Subcutaneous abdominal adipose tissue (tissue), 5 donors: ENCODE measurements around the gene TECPR1.

Experiments
- H3K27ac ChIP-seq: one replicate; pipeline ENCODE4 v1.7.0; 2013; ENCODE audit warnings: low read depth, mild to moderate bottlenecking, inconsistent platforms, low read length, moderate library complexity
- H3K27me3 ChIP-seq, 5 donors: one replicate each; pipeline ENCODE4 v1.7.0; 2013; ENCODE audit warnings: low read length in 5 of 5, inconsistent platforms in 1 of 5; ENCODE audit not compliant: control insufficient read depth in 5 of 5, insufficient read depth in 4 of 5
- H3K36me3 ChIP-seq, 5 donors: one replicate each; pipeline ENCODE4 v1.7.0; 2013; ENCODE audit warnings: low read length in 5 of 5; ENCODE audit not compliant: control insufficient read depth in 5 of 5, insufficient read depth in 5 of 5
- H3K4me1 ChIP-seq, 5 donors: one replicate each; pipeline ENCODE4 v1.7.0; 2013; ENCODE audit warnings: low read length in 5 of 5, mild to moderate bottlenecking in 3 of 5, moderate library complexity in 1 of 5; ENCODE audit not compliant: control insufficient read depth in 5 of 5, insufficient read depth in 5 of 5
- H3K4me3 ChIP-seq, 5 donors: one replicate each; pipeline ENCODE4 v1.7.0; 2013; ENCODE audit warnings: low read length in 5 of 5, low read depth in 1 of 5
- H3K9ac ChIP-seq, 5 donors: one replicate each; pipeline ENCODE4 v1.7.0; 2013; ENCODE audit warnings: low read length in 5 of 5, mild to moderate bottlenecking in 4 of 5, moderate library complexity in 3 of 5
- H3K9me3 ChIP-seq, 5 donors: one replicate each; pipeline ENCODE4 v1.7.0; 2013; ENCODE audit warnings: low read length in 5 of 5; ENCODE audit not compliant: control insufficient read depth in 5 of 5
- donor health status: healthy.
- donor health status: healthy.
- donor health status: healthy.
- donor health status: healthy.
- donor health status: healthy.

The TECPR1 gene

DNA sequence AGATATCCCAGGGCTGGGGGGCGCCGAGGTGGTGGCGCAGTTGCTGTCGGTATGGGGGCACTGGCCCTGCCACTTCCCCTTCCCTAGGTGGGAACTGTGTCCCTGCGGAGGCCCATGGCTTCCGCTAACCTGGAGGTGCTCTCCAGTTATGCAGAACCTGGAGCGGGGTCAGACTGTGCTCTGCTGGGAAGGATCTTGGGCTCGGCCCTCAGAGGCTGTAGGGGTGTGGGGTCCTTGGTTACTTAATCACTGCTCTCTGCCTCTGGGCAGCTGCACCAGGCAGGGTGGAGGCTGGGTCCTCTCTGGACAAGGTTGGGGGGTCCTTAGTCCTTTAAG lies 31.8 kb upstream of the TECPR1 start:
- H3K27me3 ChIP-seq, result no peaks in the 10 kb centered on the region
- peak overlapping the region; percentile 97 for H3K27ac ChIP-seq
- peak overlapping the region; percentile 81 to 87 (median 85) for H3K4me3 ChIP-seq
- no peaks in the 10 kb centered on the region for H3K9me3 ChIP-seq
- peak overlapping the region; percentile 68 to 97 (median 93) for H3K9ac ChIP-seq
- H3K4me1 ChIP-seq, result peaks cover 11 to 76% (median 76%) of the 10 kb centered on the region in 5 donors
- peaks cover 0 to 13% (median 8%) of the 10 kb centered on the region in 5 donors for H3K36me3 ChIP-seq

DNA sequence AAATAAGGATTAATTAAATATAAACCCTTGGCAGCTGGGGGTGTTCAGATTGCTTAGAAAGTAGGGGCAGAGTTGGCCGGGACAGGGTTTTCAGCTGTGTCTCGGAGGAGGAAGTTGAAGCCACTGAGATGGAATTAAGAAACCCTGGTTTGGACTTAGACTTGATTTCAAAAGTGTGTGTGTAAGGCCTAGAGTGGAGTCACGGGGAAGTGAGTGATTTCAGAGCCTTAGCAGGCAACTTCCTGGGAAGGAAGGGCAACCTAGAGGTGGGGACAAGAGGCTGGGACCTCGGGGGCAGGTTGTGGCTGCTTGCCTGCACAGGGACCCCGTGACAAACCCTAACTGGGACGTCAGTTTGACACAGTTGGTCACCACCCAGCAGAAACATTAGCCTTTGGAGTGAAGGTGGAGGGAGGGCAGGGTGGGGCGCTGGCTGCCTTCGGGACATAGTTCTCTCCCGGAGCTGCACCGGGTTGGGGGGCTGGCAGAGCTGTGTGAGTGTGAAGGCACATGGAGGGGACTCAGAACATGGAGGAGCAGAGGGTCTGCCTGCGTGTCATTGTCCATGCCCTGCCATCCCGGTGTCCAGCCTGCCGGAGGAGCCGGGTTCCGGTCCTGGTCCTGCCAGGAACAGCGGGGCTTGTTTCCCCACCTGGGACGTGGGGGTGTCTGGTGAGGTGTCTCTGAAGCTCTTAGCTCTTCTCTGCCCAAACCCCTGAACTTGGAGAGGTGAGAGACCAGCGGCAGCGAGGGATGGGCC lies 31.3 kb upstream of the TECPR1 start:
- peak overlapping the region; percentile 68 to 97 (median 93) for H3K9ac ChIP-seq
- H3K9me3 ChIP-seq, result no peaks in the 10 kb centered on the region
- H3K4me3 ChIP-seq, result peak overlapping the region; percentile 81 to 87 (median 85)
- peak overlapping the region; percentile 97 for H3K27ac ChIP-seq
- H3K36me3 ChIP-seq, result peaks cover 0 to 8% (median 4%) of the 10 kb centered on the region in 5 donors
- H3K27me3 ChIP-seq, result no peaks in the 10 kb centered on the region
- H3K4me1 ChIP-seq, result peaks cover 11 to 71% (median 70%) of the 10 kb centered on the region in 5 donors

DNA sequence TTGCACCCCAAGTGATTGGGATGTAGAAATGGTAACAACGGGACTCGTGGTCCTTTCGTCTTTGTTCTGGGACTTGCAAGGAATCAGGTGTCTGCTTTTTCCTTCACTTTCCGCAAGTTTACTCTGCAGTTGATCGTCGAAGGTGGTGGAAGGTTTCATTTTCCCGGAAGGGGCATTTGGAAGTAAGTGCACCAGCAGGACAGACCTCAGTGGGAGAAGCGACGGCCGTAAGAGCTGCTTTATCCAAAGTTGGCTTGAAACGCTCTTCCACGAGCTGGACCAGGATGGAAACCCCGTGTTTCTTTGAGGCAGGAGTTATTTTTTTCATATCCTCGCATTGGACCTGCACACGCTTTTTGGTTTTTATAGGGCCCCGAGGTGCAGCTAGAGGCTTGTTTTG lies 30.7 kb upstream of the TECPR1 start:
- H3K27ac ChIP-seq, result peak overlapping the region; percentile 97
- H3K36me3 ChIP-seq, result peaks cover 0 to 2% (median 0%) of the 10 kb centered on the region in 5 donors
- no peaks in the 10 kb centered on the region for H3K9me3 ChIP-seq
- H3K27me3 ChIP-seq, result no peaks in the 10 kb centered on the region
- H3K9ac ChIP-seq, result peak overlapping the region; percentile 21 to 97 (median 93)
- peaks cover 11 to 65% (median 64%) of the 10 kb centered on the region in 5 donors for H3K4me1 ChIP-seq
- peak overlapping the region; percentile 81 to 87 (median 85) for H3K4me3 ChIP-seq

DNA sequence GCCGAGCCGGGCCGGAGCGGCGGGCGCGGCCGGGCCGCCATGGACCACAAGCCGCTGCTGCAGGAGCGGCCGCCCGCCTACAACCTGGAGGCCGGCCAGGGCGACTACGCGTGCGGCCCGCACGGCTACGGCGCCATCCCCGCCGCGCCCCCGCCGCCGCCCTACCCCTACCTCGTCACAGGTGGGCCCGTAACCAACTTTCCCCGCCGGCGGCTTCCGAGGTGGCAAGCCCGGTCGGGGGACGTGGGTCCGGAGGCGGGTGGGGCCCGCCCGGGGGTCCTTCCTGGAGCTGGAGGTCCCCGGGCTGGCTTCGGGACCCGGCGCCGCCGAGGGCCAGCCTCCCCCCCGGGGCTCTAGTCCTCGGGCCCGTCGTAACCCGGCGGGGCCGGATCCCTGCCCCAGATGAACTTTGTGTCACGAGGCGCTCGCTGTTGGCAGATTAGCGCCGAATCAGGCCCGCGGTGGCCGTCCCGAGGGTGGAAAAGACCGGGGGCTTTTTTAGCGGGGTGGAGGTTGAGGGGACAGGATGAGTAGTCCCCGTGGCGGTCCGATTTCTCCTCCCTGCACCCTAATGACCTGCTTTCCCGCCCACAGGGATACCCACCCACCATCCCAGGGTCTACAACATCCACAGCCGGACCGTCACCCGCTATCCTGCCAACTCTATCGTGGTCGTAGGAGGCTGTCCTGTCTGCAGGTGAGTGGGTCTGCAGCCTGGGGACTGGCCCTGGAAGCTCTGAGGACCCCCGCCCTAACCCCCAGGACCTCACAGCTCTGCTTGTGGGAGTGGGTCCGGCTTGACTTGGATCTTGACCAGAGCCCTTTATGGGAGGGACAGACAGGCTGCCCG lies 29.9 kb upstream of the TECPR1 start:
- Histone ChIP-seq H3K4me1 (peaks cover 11 to 58% (median 57%) of the 10 kb centered on the region in 5 donors), H3K36me3 (no peaks in the 10 kb centered on the region), H3K9me3 (no peaks in the 10 kb centered on the region), H3K4me3 (peak overlapping the region; percentile 81 to 87 (median 85)), H3K27ac (peak overlapping the region; percentile 97), H3K27me3 (no peaks in the 10 kb centered on the region), H3K9ac (peak overlapping the region; percentile 21 to 97 (median 93))

DNA sequence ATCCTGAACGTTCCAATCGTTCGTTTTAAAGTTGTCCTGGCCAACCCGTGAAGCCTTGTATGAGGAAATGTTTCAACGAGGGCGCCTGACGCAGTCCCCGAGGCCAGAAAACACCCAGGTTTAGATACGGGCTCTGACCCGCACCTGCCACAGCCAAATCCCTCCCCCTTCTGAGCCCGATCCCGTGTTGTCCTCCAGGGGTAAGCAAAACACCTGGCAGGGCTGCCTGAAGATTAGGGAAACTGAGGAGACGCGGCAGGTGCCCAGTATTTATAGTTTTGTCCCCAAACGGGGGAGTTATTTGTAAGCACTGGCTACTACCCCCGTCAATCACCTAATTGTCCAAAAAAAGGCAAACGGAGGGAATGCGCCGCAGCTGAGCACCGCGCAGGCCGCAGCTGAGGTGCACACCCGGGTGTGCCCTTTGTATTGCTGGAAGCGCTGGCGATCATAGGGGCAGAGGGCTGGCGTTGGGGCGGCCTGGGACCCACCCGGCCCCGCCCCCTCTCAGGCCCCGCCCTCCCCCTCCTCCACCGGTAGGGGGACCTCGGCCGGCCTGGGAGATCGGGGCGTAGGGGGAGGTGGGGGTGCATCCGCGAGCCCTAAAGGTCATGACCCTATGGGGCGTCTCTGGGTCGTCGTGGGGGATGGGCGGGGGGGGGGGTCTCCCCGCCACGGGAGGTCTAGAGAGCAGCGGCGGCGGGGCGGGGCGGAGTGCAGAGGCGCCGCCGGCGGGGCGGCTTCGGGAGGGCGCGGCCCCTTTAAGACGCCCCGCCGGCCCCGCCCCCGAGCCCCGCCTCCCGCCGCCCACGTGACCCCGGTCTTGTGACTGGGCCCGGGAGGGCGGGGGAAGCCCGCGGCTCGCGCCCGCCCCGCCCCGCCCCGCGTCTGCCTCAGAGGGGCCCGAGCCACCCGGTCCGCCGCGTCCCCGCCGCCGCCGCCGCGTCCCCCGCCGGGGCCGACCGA lies 29.0 kb upstream of the TECPR1 start, which contains the start of gene BRI3:
TSS of gene BRI3 (plus strand) at position 896 of the 966 bp plus-strand sequence. CDS start 110 bp downstream, outside the sequence.
- peak within 1 kb of the TSS; percentile 97 for H3K27ac ChIP-seq
- H3K9ac ChIP-seq, result peak within 1 kb of the TSS; percentile 38 to 97 (median 93)
- peaks cover 8 to 57% (median 53%) of the 10 kb centered on the region in 5 donors for H3K4me1 ChIP-seq
- peak within 1 kb of the TSS; percentile 81 to 87 (median 85) for H3K4me3 ChIP-seq
- no peaks in the 10 kb centered on the region for H3K36me3 ChIP-seq
- H3K27me3 ChIP-seq, result no peaks in the 10 kb centered on the region
- no peaks in the 10 kb centered on the region for H3K9me3 ChIP-seq

DNA sequence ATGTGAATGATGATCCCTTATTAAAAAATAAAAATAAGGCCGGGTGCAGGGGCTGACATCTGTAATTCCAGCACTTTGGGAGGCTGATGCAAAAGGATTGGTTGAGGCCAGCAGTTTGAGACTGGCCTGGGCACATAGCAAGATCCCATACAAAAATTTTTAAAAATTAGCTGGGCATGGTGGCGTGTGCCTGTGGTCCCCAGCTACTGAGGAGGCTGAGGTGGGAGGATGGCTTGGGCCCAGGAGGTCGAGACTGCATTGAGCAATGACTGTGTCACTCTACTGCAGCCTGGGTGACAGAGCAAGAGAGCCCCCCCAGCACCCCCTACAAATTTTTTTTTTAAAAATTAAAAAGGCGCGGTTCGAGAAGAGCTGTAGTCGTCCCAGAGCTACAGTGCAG lies 28.3 kb upstream of the TECPR1 start:
- Histone ChIP-seq H3K9me3 (no peaks in the 10 kb centered on the region), H3K27ac (peak overlapping the region; percentile 74), H3K36me3 (no peaks in the 10 kb centered on the region), H3K4me3 (peak overlapping the region; percentile 69 to 82 (median 78)), H3K9ac (peak overlapping the region in 3 of 5 donors; percentile 38 to 88 (median 74)), H3K4me1 (peaks cover 5 to 50% (median 45%) of the 10 kb centered on the region in 5 donors), H3K27me3 (no peaks in the 10 kb centered on the region)

DNA sequence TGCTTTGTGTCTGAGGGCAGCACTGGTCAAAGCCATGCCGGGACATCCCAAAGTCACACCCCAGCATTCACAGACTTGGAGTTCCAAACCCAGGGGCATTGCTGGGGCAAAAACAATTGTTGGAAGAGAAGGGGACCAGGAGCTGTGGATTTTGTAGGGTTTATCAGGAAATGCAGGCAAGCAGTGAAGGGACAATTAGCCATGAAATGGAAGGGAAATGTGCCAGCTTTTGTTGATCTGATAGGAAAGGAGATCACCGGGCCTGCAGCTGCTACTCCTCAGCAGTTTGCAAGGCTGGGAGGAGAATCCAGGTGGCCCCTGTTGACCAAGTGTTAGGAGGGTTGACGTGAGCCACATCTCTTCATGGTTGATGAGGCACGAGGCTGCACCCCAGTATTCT lies 26.9 kb upstream of the TECPR1 start:
- Histone ChIP-seq H3K27me3 (no peaks in the 10 kb centered on the region), H3K9ac (no peak overlapping the region), H3K36me3 (no peaks in the 10 kb centered on the region), H3K4me3 (no peak overlapping the region), H3K9me3 (no peaks in the 10 kb centered on the region), H3K4me1 (peaks cover 0 to 36% (median 31%) of the 10 kb centered on the region in 5 donors), H3K27ac (no peak overlapping the region)

DNA sequence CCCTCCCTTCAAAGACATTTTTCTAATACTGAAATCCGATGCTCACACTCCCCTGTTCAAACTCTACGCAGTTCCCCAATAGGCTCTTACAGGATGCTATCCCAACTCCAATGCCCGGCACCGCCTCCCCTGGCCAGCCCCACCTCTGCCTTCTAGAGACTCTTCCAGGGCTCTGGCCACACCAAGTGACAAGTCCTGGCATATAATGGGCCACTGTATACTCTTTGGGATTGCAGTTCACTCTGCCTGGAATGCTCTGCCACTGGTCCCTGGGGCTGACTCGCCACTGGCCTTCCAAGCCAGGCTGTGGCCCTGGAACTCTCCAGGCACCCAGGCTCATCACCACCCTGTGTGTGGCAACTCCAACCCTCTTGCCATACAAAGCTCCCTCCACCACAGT lies 26.4 kb upstream of the TECPR1 start:
- Histone ChIP-seq H3K36me3 (no peaks in the 10 kb centered on the region), H3K9me3 (no peaks in the 10 kb centered on the region), H3K4me3 (no peak overlapping the region), H3K27ac (no peak overlapping the region), H3K27me3 (no peaks in the 10 kb centered on the region), H3K9ac (no peak overlapping the region), H3K4me1 (peaks cover 0 to 31% (median 26%) of the 10 kb centered on the region in 5 donors)

DNA sequence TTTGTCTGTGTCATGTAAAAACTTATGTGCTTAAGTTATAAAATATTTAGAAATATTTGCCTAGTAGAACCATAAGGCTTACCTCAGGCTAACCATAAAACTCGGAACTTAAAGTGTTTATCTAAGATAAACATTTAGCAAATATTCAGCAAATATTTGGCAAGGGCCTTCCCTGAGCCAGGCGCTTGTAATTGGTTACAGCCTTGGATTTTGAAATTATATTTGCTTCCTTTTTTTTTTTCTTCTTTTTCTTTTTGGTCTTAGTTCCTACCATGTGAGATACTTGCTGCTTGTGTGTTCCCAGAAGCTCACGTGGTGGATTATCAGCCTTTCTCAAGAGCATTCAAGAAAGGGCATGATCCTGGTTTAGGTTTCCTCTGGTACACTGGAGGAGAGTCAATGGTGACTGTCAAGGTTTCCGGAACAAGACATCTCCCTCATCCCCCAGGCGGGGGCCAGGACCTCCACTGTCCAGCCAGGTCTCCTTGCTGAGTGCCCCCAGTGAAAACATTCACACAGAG lies 24.3 kb upstream of the TECPR1 start:
- Histone ChIP-seq H3K27me3 (no peaks in the 10 kb centered on the region), H3K36me3 (no peaks in the 10 kb centered on the region), H3K4me1 (peaks cover 0 to 17% (median 12%) of the 10 kb centered on the region in 5 donors), H3K9me3 (no peaks in the 10 kb centered on the region), H3K4me3 (no peak overlapping the region), H3K27ac (no peak overlapping the region), H3K9ac (no peak overlapping the region)
